ENCODE measurements around the gene TBRG4. TPM values are rescaled to one million over a fixed set of nuclear protein-coding genes. Genes with fewer than 3 reads are reported as not detected.

TBRG4 gene
- total RNA-seq, 1 donor from 2014 or later = 216 TPM

DNA sequence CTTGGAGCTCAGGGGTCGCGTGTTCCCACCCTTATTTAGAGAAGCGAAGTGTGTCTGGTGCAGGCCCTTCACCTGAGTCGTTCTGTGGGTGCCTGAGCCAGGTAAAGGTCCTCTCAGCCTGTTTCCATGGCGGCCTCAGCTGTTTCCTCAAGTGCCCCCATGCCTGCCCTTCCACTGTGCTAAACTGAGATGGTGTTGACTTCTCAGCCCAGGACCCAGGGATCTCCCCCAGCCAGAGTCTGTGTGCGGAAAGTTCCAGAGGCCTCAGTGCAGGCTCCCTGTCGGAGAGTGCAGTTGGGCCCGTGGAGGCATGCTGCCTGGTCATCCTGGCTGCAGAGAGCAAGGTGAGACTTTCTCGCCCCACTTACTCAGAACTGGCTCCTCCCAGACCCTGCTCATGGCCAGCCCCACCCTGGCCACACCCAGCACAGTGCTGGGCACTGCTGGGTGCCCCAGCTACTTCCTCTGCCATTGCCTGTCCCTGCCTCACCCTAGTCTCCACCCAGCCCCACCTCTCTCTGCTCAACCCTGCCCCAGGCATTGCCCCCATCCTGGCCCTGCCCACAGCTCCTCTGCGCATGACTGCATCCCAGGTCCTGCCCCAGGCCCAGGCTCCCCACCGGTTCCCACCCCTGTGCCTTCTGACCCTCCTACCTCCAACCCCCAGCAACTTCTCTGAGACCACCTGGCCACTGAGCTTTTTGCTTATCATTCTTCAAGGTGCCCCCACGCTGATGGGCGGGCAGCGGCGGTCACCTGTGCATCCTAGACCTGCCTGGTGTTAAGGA is 43.1 kb downstream of the TBRG4 start:
- peaks cover 45 to 78% of the 10 kb centered on the region in 2 donors for H3K36me3 ChIP-seq

DNA sequence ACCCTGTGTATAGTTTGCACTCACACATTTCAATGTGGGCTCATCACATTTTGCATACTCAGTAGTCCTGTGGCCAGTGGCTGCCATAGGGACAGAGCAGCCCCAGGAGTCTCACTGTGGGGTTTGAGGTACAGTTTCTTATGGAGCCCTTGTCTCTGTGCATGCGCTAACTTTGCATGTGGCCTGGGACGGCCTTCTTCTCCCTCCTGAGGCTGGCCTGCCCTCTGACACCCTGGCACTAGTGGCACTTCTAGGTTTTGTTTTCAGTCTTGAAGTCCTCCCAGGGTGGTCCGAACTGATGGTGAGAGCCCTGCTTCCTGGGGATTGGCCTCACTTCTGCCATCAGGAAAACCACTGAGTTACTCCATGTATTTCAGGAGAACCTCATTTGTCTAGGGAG is 43.9 kb downstream of the TBRG4 start:
- intact Hi-C loops (cut with DNase I) = no loop called here
- Histone ChIP-seq H3K27ac (no peak overlapping the region), H3K4me3 (no peak overlapping the region), H3K36me3 (peaks cover 37 to 69% of the 10 kb centered on the region in 2 donors), H3K27me3 (no peaks in the 10 kb centered on the region), H3K4me1 (no peaks in the 10 kb centered on the region), H3K9me3 (no peaks in the 10 kb centered on the region)
- TF ChIP-seq, protein P1, sequence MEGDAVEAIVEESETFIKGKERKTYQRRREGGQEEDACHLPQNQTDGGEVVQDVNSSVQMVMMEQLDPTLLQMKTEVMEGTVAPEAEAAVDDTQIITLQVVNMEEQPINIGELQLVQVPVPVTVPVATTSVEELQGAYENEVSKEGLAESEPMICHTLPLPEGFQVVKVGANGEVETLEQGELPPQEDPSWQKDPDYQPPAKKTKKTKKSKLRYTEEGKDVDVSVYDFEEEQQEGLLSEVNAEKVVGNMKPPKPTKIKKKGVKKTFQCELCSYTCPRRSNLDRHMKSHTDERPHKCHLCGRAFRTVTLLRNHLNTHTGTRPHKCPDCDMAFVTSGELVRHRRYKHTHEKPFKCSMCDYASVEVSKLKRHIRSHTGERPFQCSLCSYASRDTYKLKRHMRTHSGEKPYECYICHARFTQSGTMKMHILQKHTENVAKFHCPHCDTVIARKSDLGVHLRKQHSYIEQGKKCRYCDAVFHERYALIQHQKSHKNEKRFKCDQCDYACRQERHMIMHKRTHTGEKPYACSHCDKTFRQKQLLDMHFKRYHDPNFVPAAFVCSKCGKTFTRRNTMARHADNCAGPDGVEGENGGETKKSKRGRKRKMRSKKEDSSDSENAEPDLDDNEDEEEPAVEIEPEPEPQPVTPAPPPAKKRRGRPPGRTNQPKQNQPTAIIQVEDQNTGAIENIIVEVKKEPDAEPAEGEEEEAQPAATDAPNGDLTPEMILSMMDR (IDR thresholded peaks at IDR 0.05) = no peak
- DNase-seq (ENCODE audit: low spot score in 2 of 2) = peak in 1 of 2 donors; percentile 40

More for the DNA sequence above, 43.1 kb downstream of the TBRG4 start:
- no peak overlapping the region for H3K27ac ChIP-seq
- no peak overlapping the region for H3K4me3 ChIP-seq
- intact Hi-C loops (cut with DNase I) = no loop called here
- H3K27me3 ChIP-seq = no peaks in the 10 kb centered on the region
- DNase-seq (ENCODE audit: low spot score in 2 of 2) = peak in 1 of 2 donors; percentile 53
- TF ChIP-seq, protein P1 (IDR thresholded peaks at IDR 0.05) = no peak
- no peaks in the 10 kb centered on the region for H3K9me3 ChIP-seq
- no peaks in the 10 kb centered on the region for H3K4me1 ChIP-seq

DNA sequence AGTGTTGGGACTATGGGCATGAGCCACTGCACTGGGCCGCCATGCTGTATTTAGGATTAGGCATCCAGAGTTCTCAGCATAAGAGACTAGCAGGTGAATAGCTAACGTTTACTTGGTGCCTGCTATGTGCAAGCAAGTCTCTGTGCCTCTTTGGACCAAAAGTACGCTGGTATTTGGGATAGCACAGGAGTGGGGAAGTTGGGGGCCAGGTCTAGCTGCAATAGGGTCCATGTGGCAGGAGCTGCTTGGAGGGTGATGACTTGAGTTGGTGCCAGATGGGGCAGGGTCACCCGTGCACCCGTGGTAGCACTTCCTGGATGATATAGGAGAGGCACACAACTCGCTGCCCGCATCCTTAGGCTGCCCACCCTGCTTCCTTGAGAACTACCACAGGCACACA is 45.1 kb downstream of the TBRG4 start:
- DNase-seq (ENCODE audit: low spot score in 2 of 2) = peak in 1 of 2 donors; percentile 54
- Histone ChIP-seq H3K4me3 (no peak overlapping the region), H3K27ac (no peak overlapping the region), H3K36me3 (peaks cover 28 to 57% of the 10 kb centered on the region in 2 donors), H3K4me1 (no peaks in the 10 kb centered on the region), H3K27me3 (no peaks in the 10 kb centered on the region), H3K9me3 (no peaks in the 10 kb centered on the region)
- intact Hi-C loops (cut with DNase I) = no loop called here
- TF ChIP-seq, protein P1 (IDR thresholded peaks at IDR 0.05) = no peak

DNA sequence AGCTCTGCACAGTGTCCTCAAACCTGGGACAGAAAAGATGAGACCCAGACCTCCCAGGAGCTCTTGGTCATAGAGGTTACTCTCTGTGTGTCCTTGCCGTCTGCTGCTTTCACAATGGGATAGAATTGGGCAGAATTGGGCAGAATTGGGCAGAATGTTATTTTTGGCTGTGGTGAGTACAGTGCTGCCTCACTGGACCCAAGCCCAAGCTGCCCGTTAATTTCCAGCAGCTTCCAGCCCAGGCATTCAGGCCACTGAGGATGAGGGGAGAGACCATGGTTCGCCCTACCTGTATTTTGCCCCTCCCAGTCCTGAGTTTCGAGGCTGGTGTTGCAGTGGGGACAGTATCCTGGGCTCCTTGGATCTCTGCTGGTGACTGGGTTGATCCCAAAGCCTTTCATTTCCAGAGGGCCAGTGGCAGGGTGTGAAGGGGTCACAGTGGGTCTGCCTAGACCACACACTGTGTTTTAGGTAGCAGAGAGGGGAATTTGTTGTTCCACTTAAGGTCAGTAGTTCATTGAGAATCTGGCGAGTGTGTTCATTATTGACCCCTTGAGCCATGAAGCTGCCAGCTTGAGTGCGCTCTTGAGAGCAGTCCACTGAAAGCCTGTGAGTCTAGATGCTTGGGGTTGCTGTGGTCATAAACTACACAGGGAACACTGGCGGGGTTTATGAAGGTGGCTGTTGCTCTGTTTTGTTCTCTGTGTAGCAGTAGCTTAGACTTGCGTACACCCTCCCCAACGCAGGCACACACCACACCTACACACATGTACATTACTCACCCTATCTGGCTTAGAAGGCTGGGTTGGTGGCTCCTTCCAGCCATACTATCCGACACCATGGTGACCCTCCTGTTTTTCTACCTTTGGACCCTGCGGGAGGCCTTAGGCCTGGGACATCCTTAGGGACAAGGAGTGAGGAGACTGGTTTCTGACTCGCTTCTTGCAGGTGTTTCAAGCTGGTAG is 46.2 kb downstream of the TBRG4 start:
- peak in 1 of 2 donors; percentile 19 for DNase-seq (ENCODE audit: low spot score in 2 of 2)
- Histone ChIP-seq H3K36me3 (peaks cover 24 to 49% of the 10 kb centered on the region in 2 donors), H3K4me3 (no peak overlapping the region), H3K27me3 (no peaks in the 10 kb centered on the region), H3K27ac (no peak overlapping the region), H3K9me3 (no peaks in the 10 kb centered on the region), H3K4me1 (no peaks in the 10 kb centered on the region)
- TF ChIP-seq, protein P1 (IDR thresholded peaks at IDR 0.05) = no peak
- intact Hi-C loops (cut with DNase I) = no loop called here

DNA sequence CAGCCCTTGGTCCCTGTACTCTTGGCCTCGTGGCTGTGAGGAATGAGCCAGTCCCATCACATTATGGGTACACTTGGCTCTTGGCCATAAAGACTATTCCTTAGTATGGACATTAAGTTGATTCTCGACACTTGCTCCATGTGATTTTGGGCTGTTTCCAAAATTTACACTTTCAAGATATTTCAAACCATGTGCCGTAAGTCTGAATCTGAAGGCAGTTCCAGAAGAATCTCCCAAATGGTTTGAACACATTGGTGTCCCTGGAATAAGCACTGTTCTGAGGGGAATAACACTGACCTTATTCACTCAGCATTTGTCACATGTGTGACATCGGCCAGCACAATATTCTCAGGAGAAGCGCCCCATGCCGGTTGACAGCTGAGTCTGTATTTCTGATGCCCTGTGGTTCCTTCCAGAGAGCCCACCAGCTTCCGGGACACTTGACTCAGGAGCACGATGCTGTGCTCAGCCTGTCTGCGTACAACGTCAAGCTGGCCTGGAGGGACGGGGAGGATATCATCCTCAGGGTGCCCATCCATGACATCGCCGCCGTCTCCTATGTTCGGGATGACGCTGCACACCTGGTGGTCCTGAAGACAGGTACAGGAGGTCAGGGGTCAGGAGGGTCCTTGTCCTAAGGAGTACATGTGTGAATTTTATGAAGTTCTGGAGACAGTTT is 47.3 kb downstream of the TBRG4 start:
- Histone ChIP-seq H3K9me3 (no peaks in the 10 kb centered on the region), H3K27me3 (no peaks in the 10 kb centered on the region), H3K4me1 (no peaks in the 10 kb centered on the region), H3K36me3 (peaks cover 14 to 38% of the 10 kb centered on the region in 2 donors), H3K27ac (no peak overlapping the region), H3K4me3 (no peak overlapping the region)
- intact Hi-C loops (cut with DNase I) = no loop called here
- TF ChIP-seq, protein P1 (IDR thresholded peaks at IDR 0.05) = no peak
- DNase-seq (ENCODE audit: low spot score in 2 of 2) = peak in 1 of 2 donors; percentile 52
